Liver (tissue), 9 donors: ENCODE measurements around the gene COP1. TPM values are rescaled to one million over a fixed set of nuclear protein-coding genes. Genes with fewer than 3 reads are reported as not detected.

Experiments used
- DNase-seq: peaks from one replicate; pipeline ENCODE4 v3.0.0-alpha.2; 2017; ENCODE audit warnings: low spot score
- H3K27ac ChIP-seq, 2 donors: one replicate each; pipeline ENCODE4 v1.7.0; 2013; ENCODE audit warnings: inconsistent platforms in 2 of 2, low read length in 2 of 2, control low read depth in 1 of 2, low read depth in 1 of 2, mild to moderate bottlenecking in 1 of 2
- H3K27me3 ChIP-seq, 4 donors: one replicate each; pipeline versions ENCODE4 v1.6.1 to v1.7.0; 2013; ENCODE audit warnings: low read length in 3 of 4, inconsistent platforms in 1 of 4, mild to moderate bottlenecking in 1 of 4, moderate library complexity in 1 of 4; ENCODE audit not compliant: control insufficient read depth in 4 of 4, insufficient read depth in 4 of 4
- H3K36me3 ChIP-seq, 4 donors: one replicate each; pipeline versions ENCODE4 v1.6.1 to v1.7.0; 2013; ENCODE audit warnings: low read length in 3 of 4, mild to moderate bottlenecking in 3 of 4, low read depth in 1 of 4, moderate library complexity in 1 of 4; ENCODE audit not compliant: control insufficient read depth in 4 of 4, insufficient read depth in 3 of 4
- H3K4me1 ChIP-seq, 4 donors: one replicate each; pipeline versions ENCODE4 v1.6.1 to v1.7.0; 2013; ENCODE audit warnings: low read length in 3 of 4, mild to moderate bottlenecking in 3 of 4, moderate library complexity in 1 of 4; ENCODE audit not compliant: control insufficient read depth in 4 of 4, insufficient read depth in 4 of 4
- H3K4me3 ChIP-seq, 3 donors: one replicate each; pipeline versions ENCODE4 v1.6.1 to v1.7.0; 2013; ENCODE audit warnings: low read length in 3 of 3, control low read depth in 1 of 3, low read depth in 1 of 3, mild to moderate bottlenecking in 1 of 3
- H3K9ac ChIP-seq, 2 donors: one replicate each; pipeline ENCODE4 v1.7.0; 2013; ENCODE audit warnings: low read length in 2 of 2, mild to moderate bottlenecking in 2 of 2, moderate library complexity in 2 of 2, control low read depth in 1 of 2, low read depth in 1 of 2
- H3K9me3 ChIP-seq, 4 donors: one replicate each; pipeline versions ENCODE4 v1.6.1 to v1.7.0; 2013; ENCODE audit warnings: low read length in 3 of 4; ENCODE audit not compliant: control insufficient read depth in 4 of 4
- EGR1 ChIP-seq, 2 donors: IDR thresholded peaks; 2 replicates each; pipeline ENCODE4 v1.6.1; 2016 to 2018; ENCODE audit warnings: antibody characterized with exemption in 2 of 2, low read depth in 2 of 2
- FOXA1 ChIP-seq: IDR thresholded peaks from 2 replicates; pipeline ENCODE4 v1.6.1; 2016; ENCODE audit warnings: antibody characterized with exemption
- FOXA2 ChIP-seq: IDR thresholded peaks from 2 replicates; pipeline ENCODE4 v1.6.1; 2016; ENCODE audit warnings: antibody characterized with exemption
- GABPA ChIP-seq, 2 donors: IDR thresholded peaks in 1 of 2; conservative IDR thresholded peaks in 1 of 2; 2 replicates each; pipeline ENCODE4 v1.6.1; 2016; ENCODE audit warnings: antibody characterized with exemption in 2 of 2, mild to moderate bottlenecking in 1 of 2, moderate library complexity in 1 of 2
- HNF4A ChIP-seq, 2 donors: conservative IDR thresholded peaks; 2 replicates each; pipeline ENCODE4 v1.6.1; 2016; ENCODE audit warnings: antibody characterized with exemption in 2 of 2, mild to moderate bottlenecking in 2 of 2
- HNF4G ChIP-seq: IDR thresholded peaks from 2 replicates; pipeline ENCODE4 v1.6.1; 2016; ENCODE audit warnings: antibody characterized with exemption
- JUND ChIP-seq, 2 donors: IDR thresholded peaks; 2 replicates each; pipeline ENCODE4 v1.6.1; 2016; ENCODE audit warnings: antibody characterized with exemption in 2 of 2
- NR2F2 ChIP-seq: IDR thresholded peaks from 2 replicates; pipeline ENCODE4 v1.6.1; 2016; ENCODE audit warnings: antibody characterized with exemption
- RAD21 ChIP-seq, 2 donors: IDR thresholded peaks; 2 replicates each; pipeline ENCODE4 v1.6.1; 2016; ENCODE audit warnings: antibody characterized with exemption in 2 of 2, mild to moderate bottlenecking in 2 of 2
- RXRA ChIP-seq, 2 donors: IDR thresholded peaks; 2 replicates each; pipeline ENCODE4 v1.6.1; 2017 to 2018; ENCODE audit warnings: antibody characterized with exemption in 2 of 2, mild to moderate bottlenecking in 1 of 2
- SP1 ChIP-seq: IDR thresholded peaks from 2 replicates; pipeline ENCODE4 v1.6.1; 2018; ENCODE audit warnings: antibody characterized with exemption, mild to moderate bottlenecking
- TAF1 ChIP-seq: conservative IDR thresholded peaks from 2 replicates; pipeline ENCODE4 v1.6.1; 2016; ENCODE audit warnings: antibody characterized with exemption, mild to moderate bottlenecking
- YY1 ChIP-seq: IDR thresholded peaks from 2 replicates; pipeline ENCODE4 v1.6.1; 2016; ENCODE audit warnings: antibody characterized with exemption, mild to moderate bottlenecking
- WGBS: extraction: QIAGEN DNeasy Blood & Tissue Kit; methylation state at CpG from one replicate; pipeline ENCODE4 v1.1.7; 2013; 5-methylcytosine and 5-hydroxymethylcytosine counted together
- polyA plus RNA-seq, 2 donors: library from polyadenylated mRNA; stranded (reverse) in 1 of 2; unstranded in 1 of 2; fragments of 200-250 nt in 1 of 2; fragments of >200 nt in 1 of 2; fragmentation: Nextera tagmentation in 1 of 2; extraction: Ambion mirVana in 1 of 2; gene quantifications; one replicate each; pipeline versions ENCODE4 v1.2.1 to v1.2.3, GENCODE V29; 2013 to 2015
- total RNA-seq, 2 donors: library from RNA; depleted of rRNA; stranded (reverse); fragments of >200 nt; gene quantifications; one replicate each; pipeline ENCODE4 v1.2.3, GENCODE V29; 2014
- TF ChIP-seq, protein P1 (sequence below): IDR thresholded peaks from 2 replicates; pipeline ENCODE4 v1.6.1; 2016; ENCODE audit warnings: antibody characterized with exemption
- TF ChIP-seq, protein P2 (sequence below): IDR thresholded peaks from 2 replicates; pipeline ENCODE4 v1.6.1; 2016; ENCODE audit warnings: antibody characterized with exemption
- TF ChIP-seq, protein P3 (sequence below): IDR thresholded peaks from 2 replicates; pipeline ENCODE4 v1.6.1; 2016; ENCODE audit warnings: antibody characterized with exemption, mild to moderate bottlenecking
- TF ChIP-seq, protein P4 (sequence below): fragments of 150-350 bp; IDR thresholded peaks from 2 replicates; pipeline ENCODE4 v1.5.1; 2017; ENCODE audit warnings: improper control_type of control experiment, low read depth, low read length; ENCODE audit not compliant: missing input control
- TF ChIP-seq, protein P5 (sequence below): IDR thresholded peaks from 2 replicates; pipeline ENCODE4 v1.6.1; 2016; ENCODE audit warnings: antibody characterized with exemption
- donor health status: healthy.
- donor health status: healthy.
- donor health status: healthy.
- donor health status: healthy.
- donor health status: healthy.

The COP1 gene
- total and polyA plus RNA-seq, 4 donors: 14.7 to 35.7 (median 22.5) TPM

DNA sequence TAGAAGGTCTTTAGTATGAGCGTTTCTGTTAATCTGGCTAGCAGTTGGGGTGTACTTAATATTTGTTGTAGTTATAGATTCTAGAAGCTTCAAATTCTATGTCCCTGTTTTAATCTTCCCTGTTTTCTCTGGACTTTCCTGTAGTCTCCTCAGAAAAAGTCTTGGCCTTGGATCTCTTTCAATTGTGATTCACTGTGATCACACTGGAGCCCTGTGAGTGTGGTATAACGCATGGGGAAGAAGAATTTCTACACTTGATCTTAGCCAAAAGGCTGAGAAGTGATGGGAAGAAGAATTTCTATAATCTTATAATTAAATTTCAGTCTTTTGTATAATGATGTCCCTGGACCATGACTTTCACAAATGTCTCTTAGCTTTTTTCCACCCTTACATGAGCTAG, 36.7 kb upstream of the COP1 start:
- Histone ChIP-seq H3K27me3 (no peaks in the 10 kb centered on the region), H3K4me3 (no peak overlapping the region), H3K9me3 (no peaks in the 10 kb centered on the region), H3K27ac (no peak overlapping the region), H3K9ac (no peak overlapping the region), H3K4me1 (no peaks in the 10 kb centered on the region), H3K36me3 (no peaks in the 10 kb centered on the region)
- no peak for TF ChIP-seq GABPA (IDR thresholded peaks at IDR 0.05 in 1 of 2, conservative IDR thresholded peaks at IDR 0.05 in 1 of 2)
- no peak for TF ChIP-seq HNF4A (conservative IDR thresholded peaks at IDR 0.05)
- TF ChIP-seq, protein P1, sequence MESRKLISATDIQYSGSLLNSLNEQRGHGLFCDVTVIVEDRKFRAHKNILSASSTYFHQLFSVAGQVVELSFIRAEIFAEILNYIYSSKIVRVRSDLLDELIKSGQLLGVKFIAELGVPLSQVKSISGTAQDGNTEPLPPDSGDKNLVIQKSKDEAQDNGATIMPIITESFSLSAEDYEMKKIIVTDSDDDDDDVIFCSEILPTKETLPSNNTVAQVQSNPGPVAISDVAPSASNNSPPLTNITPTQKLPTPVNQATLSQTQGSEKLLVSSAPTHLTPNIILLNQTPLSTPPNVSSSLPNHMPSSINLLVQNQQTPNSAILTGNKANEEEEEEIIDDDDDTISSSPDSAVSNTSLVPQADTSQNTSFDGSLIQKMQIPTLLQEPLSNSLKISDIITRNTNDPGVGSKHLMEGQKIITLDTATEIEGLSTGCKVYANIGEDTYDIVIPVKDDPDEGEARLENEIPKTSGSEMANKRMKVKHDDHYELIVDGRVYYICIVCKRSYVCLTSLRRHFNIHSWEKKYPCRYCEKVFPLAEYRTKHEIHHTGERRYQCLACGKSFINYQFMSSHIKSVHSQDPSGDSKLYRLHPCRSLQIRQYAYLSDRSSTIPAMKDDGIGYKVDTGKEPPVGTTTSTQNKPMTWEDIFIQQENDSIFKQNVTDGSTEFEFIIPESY: no peak
- no peak for TF ChIP-seq FOXA1
- TF ChIP-seq EGR1 (IDR thresholded peaks at IDR 0.05; ENCODE audit: low read depth in 2 of 2): no peak
- no peak for TF ChIP-seq RAD21 (IDR thresholded peaks at IDR 0.05)
- no peak for TF ChIP-seq SP1
- TF ChIP-seq HNF4G: no peak
- TF ChIP-seq, protein P2, sequence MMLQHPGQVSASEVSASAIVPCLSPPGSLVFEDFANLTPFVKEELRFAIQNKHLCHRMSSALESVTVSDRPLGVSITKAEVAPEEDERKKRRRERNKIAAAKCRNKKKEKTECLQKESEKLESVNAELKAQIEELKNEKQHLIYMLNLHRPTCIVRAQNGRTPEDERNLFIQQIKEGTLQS: no peak
- TF ChIP-seq JUND (IDR thresholded peaks at IDR 0.05): no peak
- TF ChIP-seq, protein P3, sequence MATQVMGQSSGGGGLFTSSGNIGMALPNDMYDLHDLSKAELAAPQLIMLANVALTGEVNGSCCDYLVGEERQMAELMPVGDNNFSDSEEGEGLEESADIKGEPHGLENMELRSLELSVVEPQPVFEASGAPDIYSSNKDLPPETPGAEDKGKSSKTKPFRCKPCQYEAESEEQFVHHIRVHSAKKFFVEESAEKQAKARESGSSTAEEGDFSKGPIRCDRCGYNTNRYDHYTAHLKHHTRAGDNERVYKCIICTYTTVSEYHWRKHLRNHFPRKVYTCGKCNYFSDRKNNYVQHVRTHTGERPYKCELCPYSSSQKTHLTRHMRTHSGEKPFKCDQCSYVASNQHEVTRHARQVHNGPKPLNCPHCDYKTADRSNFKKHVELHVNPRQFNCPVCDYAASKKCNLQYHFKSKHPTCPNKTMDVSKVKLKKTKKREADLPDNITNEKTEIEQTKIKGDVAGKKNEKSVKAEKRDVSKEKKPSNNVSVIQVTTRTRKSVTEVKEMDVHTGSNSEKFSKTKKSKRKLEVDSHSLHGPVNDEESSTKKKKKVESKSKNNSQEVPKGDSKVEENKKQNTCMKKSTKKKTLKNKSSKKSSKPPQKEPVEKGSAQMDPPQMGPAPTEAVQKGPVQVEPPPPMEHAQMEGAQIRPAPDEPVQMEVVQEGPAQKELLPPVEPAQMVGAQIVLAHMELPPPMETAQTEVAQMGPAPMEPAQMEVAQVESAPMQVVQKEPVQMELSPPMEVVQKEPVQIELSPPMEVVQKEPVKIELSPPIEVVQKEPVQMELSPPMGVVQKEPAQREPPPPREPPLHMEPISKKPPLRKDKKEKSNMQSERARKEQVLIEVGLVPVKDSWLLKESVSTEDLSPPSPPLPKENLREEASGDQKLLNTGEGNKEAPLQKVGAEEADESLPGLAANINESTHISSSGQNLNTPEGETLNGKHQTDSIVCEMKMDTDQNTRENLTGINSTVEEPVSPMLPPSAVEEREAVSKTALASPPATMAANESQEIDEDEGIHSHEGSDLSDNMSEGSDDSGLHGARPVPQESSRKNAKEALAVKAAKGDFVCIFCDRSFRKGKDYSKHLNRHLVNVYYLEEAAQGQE: no peak
- TF ChIP-seq, protein P4, sequence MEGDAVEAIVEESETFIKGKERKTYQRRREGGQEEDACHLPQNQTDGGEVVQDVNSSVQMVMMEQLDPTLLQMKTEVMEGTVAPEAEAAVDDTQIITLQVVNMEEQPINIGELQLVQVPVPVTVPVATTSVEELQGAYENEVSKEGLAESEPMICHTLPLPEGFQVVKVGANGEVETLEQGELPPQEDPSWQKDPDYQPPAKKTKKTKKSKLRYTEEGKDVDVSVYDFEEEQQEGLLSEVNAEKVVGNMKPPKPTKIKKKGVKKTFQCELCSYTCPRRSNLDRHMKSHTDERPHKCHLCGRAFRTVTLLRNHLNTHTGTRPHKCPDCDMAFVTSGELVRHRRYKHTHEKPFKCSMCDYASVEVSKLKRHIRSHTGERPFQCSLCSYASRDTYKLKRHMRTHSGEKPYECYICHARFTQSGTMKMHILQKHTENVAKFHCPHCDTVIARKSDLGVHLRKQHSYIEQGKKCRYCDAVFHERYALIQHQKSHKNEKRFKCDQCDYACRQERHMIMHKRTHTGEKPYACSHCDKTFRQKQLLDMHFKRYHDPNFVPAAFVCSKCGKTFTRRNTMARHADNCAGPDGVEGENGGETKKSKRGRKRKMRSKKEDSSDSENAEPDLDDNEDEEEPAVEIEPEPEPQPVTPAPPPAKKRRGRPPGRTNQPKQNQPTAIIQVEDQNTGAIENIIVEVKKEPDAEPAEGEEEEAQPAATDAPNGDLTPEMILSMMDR: no peak
- TF ChIP-seq YY1: no peak
- TF ChIP-seq, protein P5, sequence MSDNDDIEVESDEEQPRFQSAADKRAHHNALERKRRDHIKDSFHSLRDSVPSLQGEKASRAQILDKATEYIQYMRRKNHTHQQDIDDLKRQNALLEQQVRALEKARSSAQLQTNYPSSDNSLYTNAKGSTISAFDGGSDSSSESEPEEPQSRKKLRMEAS: no peak
- no peak for TF ChIP-seq TAF1
- no peak for TF ChIP-seq RXRA (IDR thresholded peaks at IDR 0.05)
- TF ChIP-seq NR2F2: no peak
- no peak for TF ChIP-seq FOXA2
- 87% methylated on average over 2 of the region's 2 CpGs for WGBS
- no peak for DNase-seq
